ENCODE data around the gene MZF1.
A peak's percentile ranks its signal among the peaks of the same experiment; 100 is the strongest.

Gene MZF1

GRCh38 chr19:58575183-58576041 lies 2.3 kb upstream of the MZF1 start:
- no peak for DNase-seq (ENCODE audit: low read depth, low spot score)
- H3K4me3 ChIP-seq (ENCODE audit: low read depth, low read length) = peak overlapping the region; percentile 86
- ChIA-PET CTCF (interaction anchor here (1.0 to 1.2 kb wide), 4 partner anchors 9 to 61 kb away, joined by 3 to 4 read pairs (median 3); partner anchors contain the start of gene ZBTB45), POLR2A (interaction anchor here (0.6 to 1.3 kb wide), 4 partner anchors 22 to 100 kb away, joined by 3 to 7 read pairs (median 3); partner anchors contain the start of gene ZBTB45)
- no peak for TF ChIP-seq CTCF (IDR thresholded peaks at IDR 0.05; ENCODE audit: insufficient read depth, low read length, missing control alignments)

- TF ChIP-seq CTCF (IDR thresholded peaks at IDR 0.05; ENCODE audit: insufficient read depth, low read length, missing control alignments) = no peak
- peak overlapping the region; percentile 87 for H3K4me3 ChIP-seq (ENCODE audit: low read depth, low read length)
- no peak for DNase-seq (ENCODE audit: low read depth, low spot score)
- POLR2A ChIA-PET = no interaction called here
- CTCF ChIA-PET = no interaction called here
Measured at GRCh38 chr19:58573658-58574164, 576 bp upstream of the MZF1 start.

GRCh38 chr19:58572026-58572817 lies 913 bp downstream of the MZF1 start:
- no peak for TF ChIP-seq CTCF (IDR thresholded peaks at IDR 0.05; ENCODE audit: insufficient read depth, low read length, missing control alignments)
- peak overlapping the region; percentile 87 for H3K4me3 ChIP-seq (ENCODE audit: low read depth, low read length)
- ChIA-PET POLR2A (interaction anchor here (0.8 to 1.6 kb wide), 6 partner anchors 10 to 110 kb away, joined by 3 to 5 read pairs (median 4); partner anchors contain the start of genes TRIM28 and UBE2M), CTCF (interaction anchor here (0.6 to 0.9 kb wide), 2 partner anchors 9 kb away, joined by 3 read pairs; no protein-coding TSS in a partner anchor)
- DNase-seq (ENCODE audit: low read depth, low spot score) = no peak

- CTCF ChIA-PET = interaction anchor here (0.9 kb wide), 1 partner anchor 9 kb away, joined by 3 read pairs; no protein-coding TSS in a partner anchor
Measured at GRCh38 chr19:58571575-58571947, 1.6 kb downstream of the MZF1 start.

More at GRCh38 chr19:58571575-58571947, 1.6 kb downstream of the MZF1 start:
- POLR2A ChIA-PET = interaction anchor here (1.1 to 1.6 kb wide), 4 partner anchors 10 to 28 kb away, joined by 4 to 5 read pairs (median 4); partner anchors contain the start of genes TRIM28 and UBE2M
- no peak overlapping the region for H3K4me3 ChIP-seq (ENCODE audit: low read depth, low read length)
- TF ChIP-seq CTCF (IDR thresholded peaks at IDR 0.05; ENCODE audit: insufficient read depth, low read length, missing control alignments) = no peak
- DNase-seq (ENCODE audit: low read depth, low spot score) = no peak
